A549 (cell line): ENCODE measurements around the gene CD81. TPM values are rescaled to one million over a fixed set of nuclear protein-coding genes. Genes with fewer than 3 reads are reported as not detected.

Source experiments
- ATAC-seq, 2 experiments: fragments of 200-7000 bp in 1 of 2; fragments of >200 bp in 1 of 2; cut with Nextera tagmentation in 1 of 2; cut with Tn5 transposase in 1 of 2; 3 replicates each; pipeline versions ENCODE4 v1.8.0 to v1.9.1; 2018 to 2020; ENCODE audit warnings: mild to moderate bottlenecking in 1 of 2, moderate library complexity in 1 of 2
- CTCF ChIA-PET: fragments of 300-600 bp; sonication (Branson Sonifier 250); formaldehyde crosslinking; extraction: SDS; loops from one replicate; lab custom pipeline; 2021; ENCODE audit warnings: antibody characterized with exemption, inconsistent platforms; lab: Yijun Ruan, JAX
- POLR2A ChIA-PET: fragments of 350-600 bp; formaldehyde crosslinking; extraction: SDS; loops from one replicate; lab custom pipeline; 2021; ENCODE audit warnings: antibody characterized with exemption, inconsistent platforms; lab: Yijun Ruan, JAX
- DNase-seq, 2 experiments: peaks; one replicate each; pipeline versions ENCODE4 v3.0.0 to v3.0.0-alpha.2; 2011 to 2016; ENCODE audit warnings: low read depth in 1 of 2, low spot score in 1 of 2
- FAIRE-seq: peaks from 2 replicates; lab custom pipeline; 2011; peaks lifted over from hg19 to GRCh38; lab: Jason Lieb, UNC
- H3K27ac ChIP-seq, 2 experiments: fragments of >200 bp; sonication (Bioruptor Twin); formaldehyde crosslinking; 3 replicates each; pipeline ENCODE4 v1.5.1; 2016 to 2017
- H3K4me1 ChIP-seq: fragments of >200 bp; sonication (Bioruptor Twin); formaldehyde crosslinking; 3 replicates; pipeline ENCODE4 v1.6.1; 2016
- H3K4me2 ChIP-seq: fragments of >200 bp; sonication (Bioruptor Twin); formaldehyde crosslinking; 3 replicates; pipeline ENCODE4 v1.6.1; 2016
- H3K4me3 ChIP-seq: fragments of >200 bp; sonication (Bioruptor Twin); formaldehyde crosslinking; 3 replicates; pipeline ENCODE4 v1.5.1; 2016
- H3K9me3 ChIP-seq: fragments of >200 bp; sonication (Bioruptor Twin); formaldehyde crosslinking; 3 replicates; pipeline ENCODE4 v1.6.1; 2016
- CBX8 ChIP-seq: fragments of 200-600 bp; sonication (generic); IDR thresholded peaks from 2 replicates; pipeline ENCODE4 v1.6.1; 2016
- ELK1 ChIP-seq: fragments of 150-350 bp; IDR thresholded peaks from 2 replicates; pipeline ENCODE4 v1.6.1; 2014; ENCODE audit warnings: low read depth, mild to moderate bottlenecking, low read length
- FOSB ChIP-seq: fragments of 250-450 bp; sonication (Bioruptor Pico); IDR thresholded peaks from 2 replicates; pipeline ENCODE4 v1.5.0; 2020; ENCODE audit warnings: mild to moderate bottlenecking, moderate library complexity
- FOXS1 ChIP-seq: fragments of 250-450 bp; sonication (Bioruptor Pico); IDR thresholded peaks from 2 replicates; pipeline ENCODE4 v1.5.0; 2020; ENCODE audit warnings: mild to moderate bottlenecking, moderate library complexity
- GATA3 ChIP-seq: IDR thresholded peaks from 2 replicates; pipeline ENCODE4 v1.6.1; 2012; ENCODE audit warnings: borderline replicate concordance
- HMGXB4 ChIP-seq: fragments of 250-450 bp; sonication (Bioruptor Pico); IDR thresholded peaks from 2 replicates; pipeline ENCODE4 v1.5.0; 2021; ENCODE audit warnings: mild to moderate bottlenecking, moderate library complexity, borderline replicate concordance
- HOXB13 ChIP-seq: fragments of 250-450 bp; sonication (Bioruptor Pico); IDR thresholded peaks from 2 replicates; pipeline ENCODE4 v1.5.0; 2020; ENCODE audit warnings: low read depth, mild to moderate bottlenecking, moderate library complexity
- KDM1A ChIP-seq: fragments of 200-600 bp; sonication (generic); IDR thresholded peaks from 2 replicates; pipeline ENCODE4 v1.6.1; 2016; ENCODE audit warnings: low read depth, mild to moderate bottlenecking
- KDM5A ChIP-seq: fragments of 200-600 bp; sonication (generic); IDR thresholded peaks from 2 replicates; pipeline ENCODE4 v1.6.1; 2016; ENCODE audit warnings: antibody characterized with exemption, mild to moderate bottlenecking
- NFE2L2 ChIP-seq: fragments of 150-350 bp; conservative IDR thresholded peaks from 2 replicates; pipeline ENCODE4 v1.6.1; 2014; ENCODE audit warnings: low read length
- PHF8 ChIP-seq: fragments of 200-600 bp; sonication (generic); IDR thresholded peaks from 2 replicates; pipeline ENCODE4 v1.6.1; 2016; ENCODE audit warnings: low read depth, mild to moderate bottlenecking, antibody characterized with exemption, moderate library complexity, borderline replicate concordance
- RAD21 ChIP-seq, 2 experiments: fragments of >200 bp in 1 of 2; sonication (Bioruptor Twin) in 1 of 2; formaldehyde crosslinking in 1 of 2; IDR thresholded peaks in 1 of 2; conservative IDR thresholded peaks in 1 of 2; 2 replicates in 1 of 2; 3 replicates in 1 of 2; pipeline ENCODE4 v1.6.1; 2012 to 2018; ENCODE audit warnings: inconsistent platforms in 1 of 2
- RFX5 ChIP-seq: fragments of 450-650 bp; IDR thresholded peaks from 2 replicates; pipeline ENCODE4 v1.7.1; 2014; ENCODE audit warnings: antibody characterized with exemption, mild to moderate bottlenecking, moderate library complexity
- RNF2 ChIP-seq: fragments of 200-600 bp; sonication (generic); IDR thresholded peaks from 2 replicates; pipeline ENCODE4 v1.6.1; 2016; ENCODE audit warnings: low read depth, mild to moderate bottlenecking, antibody characterized with exemption, moderate library complexity, borderline replicate concordance
- SMC3 ChIP-seq: fragments of >200 bp; sonication (Bioruptor Twin); formaldehyde crosslinking; IDR thresholded peaks from 3 replicates; pipeline ENCODE4 v1.6.1; 2018; ENCODE audit warnings: inconsistent platforms
- TFCP2L1 ChIP-seq: fragments of 250-450 bp; sonication (Bioruptor Pico); IDR thresholded peaks from 2 replicates; pipeline ENCODE4 v1.5.0; 2021; ENCODE audit warnings: mild to moderate bottlenecking
- ZC3H11A ChIP-seq: fragments of 450-650 bp; IDR thresholded peaks from 2 replicates; pipeline ENCODE4 v1.6.1; 2014; ENCODE audit warnings: antibody characterized with exemption, mild to moderate bottlenecking
- ZNF302 ChIP-seq: fragments of 250-450 bp; sonication (Bioruptor Pico); IDR thresholded peaks from 2 replicates; pipeline ENCODE4 v1.9.0; 2021; ENCODE audit warnings: inconsistent platforms, mild to moderate bottlenecking, moderate library complexity
- WGBS: methylation state at CpG from one replicate; pipeline ENCODE4 v1.1.6; 2017; ENCODE audit errors: missing lambda C conversion rate; 5-methylcytosine and 5-hydroxymethylcytosine counted together
- polyA plus RNA-seq, 4 experiments: library from polyadenylated mRNA; depleted of rRNA in 3 of 4; stranded (reverse); fragments of >200 nt; fragmentation: RNase III in 1 of 4; extraction: RNeasy Plus Mini Kit Qiagen cat#74134 plus additional on column Dnase treatment in 1 of 4; gene quantifications; 2 replicates in 3 of 4; 3 replicates in 1 of 4; pipeline ENCODE4 v1.2.3, GENCODE V29; 2011 to 2017

The CD81 gene
- polyA plus RNA-seq, 2 of the 4 experiments (the other 2 are of a cell fraction) = 125 to 247 TPM

GRCh38 chr11:2421996-2422395 lies 44.9 kb downstream of the CD81 start:
- DNase-seq = no peak
- POLR2A ChIA-PET = no interaction called here
- WGBS = no CpG with 5 or more reads among the region's 17 CpGs
- CTCF ChIA-PET = interaction anchor here (1.1 to 31.0 kb wide), 13 partner anchors 15 to 467 kb away, joined by 4 to 903 read pairs (median 19); partner anchors contain the start of genes C11orf21, CD81, TSPAN32 and TSSC4
- H3K4me3 ChIP-seq = no peak overlapping the region
- H3K9me3 ChIP-seq = no peaks in the 10 kb centered on the region
- no peak for FAIRE-seq
- ATAC-seq = no peak
- no peak overlapping the region for H3K27ac ChIP-seq
- H3K4me1 ChIP-seq = no peaks in the 10 kb centered on the region
- H3K4me2 ChIP-seq = no peak overlapping the region
- no peak for TF ChIP-seq RFX5
- no peak for TF ChIP-seq RAD21 (conservative IDR thresholded peaks at IDR 0.05 in 1 of 2, IDR thresholded peaks at IDR 0.05 in 1 of 2)
- TF ChIP-seq KDM5A = no peak
- no peak for TF ChIP-seq HMGXB4
- TF ChIP-seq ELK1 = no peak
- TF ChIP-seq RNF2 = no peak
- TF ChIP-seq, all 56 proteins: peak for 0

- H3K4me1 ChIP-seq = no peaks in the 10 kb centered on the region
- FAIRE-seq = no peak
- no peak for TF ChIP-seq FOSB
- no peak for TF ChIP-seq RNF2
- TF ChIP-seq ZNF302 = no peak
- TF ChIP-seq KDM1A = no peak
- no peak for TF ChIP-seq HMGXB4
- TF ChIP-seq GATA3 = no peak
- TF ChIP-seq TFCP2L1 = no peak
- TF ChIP-seq NFE2L2 = no peak
- TF ChIP-seq PHF8 = no peak
- no peak for TF ChIP-seq FOXS1 (CRISPR knock-in tag)
- no peak for TF ChIP-seq ZC3H11A
- TF ChIP-seq CBX8 = no peak
- no peak for TF ChIP-seq HOXB13 (CRISPR knock-in tag)
- no peak for TF ChIP-seq SMC3
- TF ChIP-seq, all 56 proteins: peak for 0
- WGBS = 26% methylated on average over 5 of the region's 14 CpGs
- Histone ChIP-seq H3K27ac (no peak overlapping the region), H3K4me3 (no peak overlapping the region), H3K4me2 (no peak overlapping the region), H3K9me3 (no peaks in the 10 kb centered on the region)
- ChIA-PET POLR2A (no interaction called here), CTCF (interaction anchor here (0.7 to 31.0 kb wide), 10 partner anchors 17 to 467 kb away, joined by 3 to 903 read pairs (median 94); partner anchors contain the start of genes C11orf21, TSPAN32 and TSSC4)
- DNase-seq (no peak), ATAC-seq (no peak)
Measured at GRCh38 chr11:2422461-2423156, 45.5 kb downstream of the CD81 start.
